C4-2B (cell line): Measurements from ENCODE around the gene MESP1.

Source experiments
- CTCF ChIP-seq: fragments of 450-650 bp; conservative IDR thresholded peaks from 2 replicates; pipeline ENCODE4 v1.5.1; 2017; ENCODE audit warnings: mild to moderate bottlenecking
- ZFX ChIP-seq: fragments of 450-650 bp; IDR thresholded peaks from 2 replicates; pipeline ENCODE4 v1.6.1; 2017

GRCh38 chr15:89758981-89759380 lies 7.9 kb upstream of the MESP1 start:
- TF ChIP-seq CTCF: no peak
- no peak for TF ChIP-seq ZFX
